NOMO-1 treated with DMSO at 0.1 percent for 48 hours (cell line): ENCODE measurements around the gene IL25.
"Not testable (repeated sequence)": the region's sequence is repeated elsewhere in the genome, so short reads cannot be mapped to it uniquely, and the experiment has no call there.

Experiments
- DNase-seq: peaks from one replicate; lab custom pipeline; 2025; ENCODE audit not compliant: unreplicated experiment; lab: John Stamatoyannopoulos, UW

Gene IL25

DNA sequence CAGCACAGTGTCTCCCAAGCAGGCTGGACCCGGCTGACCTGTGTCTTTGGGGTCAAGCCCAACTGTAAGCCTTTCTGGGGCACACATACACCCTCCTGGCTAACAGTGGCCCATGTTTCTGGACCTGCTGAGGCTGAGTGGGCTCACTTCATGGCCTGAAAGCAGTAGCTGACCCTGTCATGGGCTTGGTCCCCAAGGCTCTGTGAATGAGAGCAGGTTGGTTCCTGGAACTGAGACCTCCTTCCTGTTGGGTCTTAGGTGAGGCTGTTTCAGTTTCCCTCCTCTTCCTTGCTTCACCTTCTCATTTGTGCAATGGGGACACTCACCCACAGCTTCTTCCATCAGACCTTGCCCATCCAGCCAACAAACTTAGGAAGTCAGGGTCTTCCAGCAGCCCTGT is 744 bp upstream of the IL25 start:
- DNase-seq = no peak

GRCh38 chr14:23373041-23373440 is 432 bp downstream of the IL25 start:
- DNase-seq = no peak

DNA sequence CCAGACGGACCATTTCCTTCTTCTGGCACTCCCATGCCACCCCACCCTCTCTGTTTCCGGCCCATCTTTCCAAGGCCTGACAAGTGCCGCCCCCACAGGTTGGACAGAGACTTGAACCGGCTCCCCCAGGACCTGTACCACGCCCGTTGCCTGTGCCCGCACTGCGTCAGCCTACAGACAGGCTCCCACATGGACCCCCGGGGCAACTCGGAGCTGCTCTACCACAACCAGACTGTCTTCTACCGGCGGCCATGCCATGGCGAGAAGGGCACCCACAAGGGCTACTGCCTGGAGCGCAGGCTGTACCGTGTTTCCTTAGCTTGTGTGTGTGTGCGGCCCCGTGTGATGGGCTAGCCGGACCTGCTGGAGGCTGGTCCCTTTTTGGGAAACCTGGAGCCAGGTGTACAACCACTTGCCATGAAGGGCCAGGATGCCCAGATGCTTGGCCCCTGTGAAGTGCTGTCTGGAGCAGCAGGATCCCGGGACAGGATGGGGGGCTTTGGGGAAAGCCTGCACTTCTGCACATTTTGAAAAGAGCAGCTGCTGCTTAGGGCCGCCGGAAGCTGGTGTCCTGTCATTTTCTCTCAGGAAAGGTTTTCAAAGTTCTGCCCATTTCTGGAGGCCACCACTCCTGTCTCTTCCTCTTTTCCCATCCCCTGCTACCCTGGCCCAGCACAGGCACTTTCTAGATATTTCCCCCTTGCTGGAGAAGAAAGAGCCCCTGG is 3.1 kb downstream of the IL25 start:
- DNase-seq = no peak

- no peak for DNase-seq
These were observed 4.0 kb downstream of the IL25 start, which contains the start of gene CMTM5 for GRCh38 chr14:23376482-23377197. TSS of gene CMTM5 (plus strand) at chr14:23377046. CDS start at chr14:23377252, 206 bp downstream.

DNA sequence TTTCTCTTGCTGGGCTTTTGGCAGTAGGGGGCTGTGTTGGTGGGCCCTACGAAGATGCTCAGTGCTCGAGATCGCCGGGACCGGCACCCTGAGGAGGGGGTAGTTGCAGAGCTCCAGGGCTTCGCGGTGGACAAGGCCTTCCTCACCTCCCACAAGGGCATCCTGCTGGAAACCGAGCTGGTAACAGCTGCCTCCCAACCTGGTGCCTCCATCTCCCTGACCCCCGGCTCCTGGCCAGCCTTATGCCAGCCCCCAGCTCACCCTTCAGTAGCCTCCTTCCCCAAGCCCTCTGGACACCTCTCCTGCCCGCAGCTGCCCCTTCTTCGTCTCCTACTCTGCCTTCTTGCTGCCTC is 4.6 kb downstream of the IL25 start:
- no peak for DNase-seq

DNA sequence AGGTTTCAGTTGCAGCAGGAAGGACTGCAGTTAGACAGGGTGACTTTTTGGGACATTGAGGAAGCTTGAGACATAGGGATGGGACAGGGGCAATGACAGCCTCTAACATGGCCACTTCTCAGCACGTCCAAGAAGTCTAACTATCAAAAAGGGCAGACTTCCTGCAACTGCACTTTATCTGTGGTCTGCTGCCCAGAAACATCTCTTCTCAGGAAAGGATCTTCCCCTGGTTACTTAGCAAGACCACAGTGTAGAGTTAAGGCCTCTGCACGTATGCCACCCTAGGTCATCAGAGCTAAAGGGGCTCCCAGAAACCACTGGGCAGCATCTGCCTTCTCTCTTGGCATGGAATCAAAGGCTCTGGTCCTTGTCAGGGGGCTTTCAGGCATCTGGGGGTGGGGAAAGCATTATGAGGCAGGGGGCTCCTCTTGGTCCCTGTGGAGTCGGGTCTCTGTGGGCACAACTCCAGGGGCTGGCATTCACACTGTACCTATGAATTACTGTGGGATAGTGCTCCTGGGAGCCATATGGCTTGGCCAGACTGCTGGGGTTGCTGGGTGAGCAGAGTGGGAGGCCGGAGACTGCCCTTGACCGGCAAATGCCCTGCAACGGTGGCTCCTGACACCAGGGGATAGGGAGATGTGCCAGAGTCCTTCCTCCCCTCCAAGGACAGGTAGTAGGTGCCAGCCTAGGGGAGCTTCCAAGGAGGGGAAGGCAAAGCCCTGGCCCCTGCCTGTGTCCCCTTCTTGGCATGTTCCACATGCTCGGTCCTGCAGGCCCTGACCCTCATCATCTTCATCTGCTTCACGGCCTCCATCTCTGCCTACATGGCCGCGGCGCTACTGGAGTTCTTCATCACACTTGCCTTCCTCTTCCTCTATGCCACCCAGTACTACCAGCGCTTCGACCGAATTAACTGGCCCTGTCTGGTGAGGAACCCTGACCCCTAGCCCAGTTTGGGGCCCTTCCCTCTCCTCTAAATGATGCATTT is 5.3 kb downstream of the IL25 start:
- DNase-seq = no peak

DNA sequence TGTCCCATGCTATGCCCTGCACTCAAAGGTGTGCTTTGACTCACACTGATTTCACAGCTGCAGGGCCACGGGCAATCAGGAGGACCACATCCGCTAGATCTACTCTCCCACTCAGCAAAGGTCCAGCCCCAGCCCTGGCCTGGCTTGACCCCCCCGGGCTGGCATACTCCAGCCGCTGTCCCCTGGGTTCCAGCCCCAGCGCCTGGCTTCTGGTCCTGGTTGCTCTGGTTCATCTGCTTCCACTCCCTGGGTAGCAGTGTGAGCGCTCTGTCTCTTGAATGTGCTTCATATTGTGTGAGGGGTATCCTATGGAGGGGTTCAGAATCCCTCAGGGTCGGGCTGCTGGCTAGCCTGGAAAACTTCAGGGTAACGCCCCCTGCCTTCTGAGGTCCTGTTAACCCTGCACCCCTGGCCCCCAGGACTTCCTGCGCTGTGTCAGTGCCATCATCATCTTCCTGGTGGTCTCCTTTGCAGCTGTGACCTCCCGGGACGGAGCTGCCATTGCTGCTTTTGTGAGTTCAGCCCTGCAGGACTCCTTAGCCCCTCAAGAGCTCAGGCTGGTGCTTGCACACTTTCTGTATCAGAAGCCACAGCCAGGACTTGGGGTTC is 6.1 kb downstream of the IL25 start:
- no peak for DNase-seq

- no peak for DNase-seq
These were observed 7.0 kb downstream of the IL25 start for GRCh38 chr14:23379366-23380196.

DNA sequence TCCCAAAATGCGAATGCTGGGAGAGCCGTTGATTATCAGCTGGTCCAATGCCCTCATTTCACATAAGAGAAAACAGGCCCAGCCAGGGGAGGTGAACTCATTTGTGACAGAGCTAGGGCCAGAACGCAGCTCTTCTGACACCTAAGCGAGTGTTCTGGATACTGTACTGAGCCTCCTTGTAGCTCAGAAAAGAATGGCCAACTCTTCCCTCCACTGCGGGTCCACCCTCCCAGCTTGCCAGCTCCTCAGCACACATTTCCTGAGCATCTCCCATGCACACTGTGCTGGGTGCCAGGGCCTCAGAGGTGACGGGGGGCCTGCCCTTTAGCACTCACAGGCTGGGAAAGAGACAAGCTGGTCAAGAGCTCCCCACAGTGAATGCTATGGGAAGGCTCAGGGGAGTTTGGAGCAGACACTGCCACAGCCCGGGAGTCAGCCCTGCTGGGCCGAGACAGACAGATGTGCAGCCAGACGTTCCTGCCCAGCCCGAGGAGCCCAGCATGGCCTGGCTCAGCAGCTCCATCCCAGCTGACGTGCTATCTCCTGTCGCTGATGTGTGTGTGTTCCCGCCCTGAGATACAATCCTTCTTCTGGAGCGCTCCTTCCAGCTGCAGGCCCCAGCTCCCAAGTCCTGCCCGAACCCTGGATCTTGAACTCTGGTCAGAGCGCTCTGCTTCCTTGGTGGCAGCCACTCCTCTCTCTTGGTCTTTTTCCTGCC is 7.7 kb downstream of the IL25 start:
- DNase-seq = no peak

DNA sequence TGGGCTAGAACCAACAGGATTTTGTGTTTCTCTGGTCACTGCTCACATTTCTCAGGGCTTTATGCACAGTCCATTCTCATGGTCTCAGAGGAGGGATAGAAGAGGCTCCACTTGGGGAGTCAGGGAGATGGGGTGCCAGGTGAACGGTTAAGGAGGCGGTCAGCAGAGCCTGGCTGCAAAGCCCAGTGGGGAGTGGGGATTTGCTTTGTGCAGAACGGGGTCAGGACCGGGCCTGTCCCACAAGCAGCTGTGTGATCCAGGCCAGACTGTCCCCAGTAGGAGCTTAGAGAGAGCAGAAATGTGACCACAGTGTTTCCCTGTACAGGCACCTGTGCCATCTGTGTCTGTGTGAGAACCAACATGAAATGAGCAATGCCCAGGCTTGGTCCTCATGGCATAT is 8.4 kb downstream of the IL25 start:
- no peak for DNase-seq

- peak; percentile 85 for DNase-seq
These were observed 9.3 kb downstream of the IL25 start for GRCh38 chr14:23381871-23382270.

- no peak for DNase-seq
These were observed 9.7 kb downstream of the IL25 start for GRCh38 chr14:23382276-23382675.

- no peak for DNase-seq
These were observed 10.3 kb downstream of the IL25 start for GRCh38 chr14:23382731-23383440.

GRCh38 chr14:23384364-23385080 is 11.9 kb downstream of the IL25 start:
- DNase-seq = no peak

DNA sequence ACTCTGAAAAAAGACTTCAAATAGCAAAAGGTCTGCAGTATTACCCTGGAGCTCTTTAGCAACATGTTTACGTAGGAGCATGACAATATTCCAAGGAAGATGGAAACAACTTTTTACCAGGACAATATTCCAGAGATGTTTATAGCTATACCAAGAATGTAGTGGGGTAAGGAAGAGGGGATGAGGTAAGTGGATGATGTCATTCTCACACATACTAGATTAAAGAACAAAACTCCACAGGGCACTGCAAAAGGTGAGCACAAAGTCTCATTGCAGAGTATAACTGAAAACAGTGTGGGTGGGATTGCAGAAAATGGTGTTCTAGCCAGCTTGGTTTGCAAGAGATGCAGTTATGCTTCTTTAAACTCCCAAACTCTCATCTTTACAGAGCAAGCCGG is 12.6 kb downstream of the IL25 start:
- DNase-seq = no peak

GRCh38 chr14:23385642-23386265 is 13.1 kb downstream of the IL25 start:
- no peak for DNase-seq

GRCh38 chr14:23386266-23386657 is 13.7 kb downstream of the IL25 start:
- not testable (repeated sequence) for DNase-seq

DNA sequence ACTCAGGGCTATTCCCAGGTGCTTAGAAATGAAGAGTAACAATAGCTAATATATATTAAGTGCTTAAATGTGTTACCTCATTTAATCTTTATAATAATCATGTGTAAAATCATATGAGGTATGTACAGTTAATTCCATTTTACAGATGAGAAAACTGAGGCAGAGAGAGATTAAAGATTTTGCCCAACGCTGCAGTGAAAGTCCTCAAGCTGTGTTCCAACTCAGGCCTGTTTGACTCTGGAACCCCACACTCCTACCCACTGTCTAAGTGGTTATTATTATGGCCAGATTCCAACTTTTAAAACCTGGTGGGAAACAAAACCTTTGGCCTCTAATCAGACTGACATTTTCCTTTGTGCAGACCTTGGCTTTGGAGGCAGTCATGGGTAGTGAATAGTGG is 14.4 kb downstream of the IL25 start:
- DNase-seq = no peak
